GM12878 (cell line): ENCODE measurements around the gene CBARP.

Experiments
- CBX3 ChIP-seq: fragments of 200-600 bp; sonication (generic); IDR thresholded peaks from 2 replicates; pipeline ENCODE4 v1.6.1; 2016; ENCODE audit warnings: low read depth, borderline replicate concordance
- CHD2 ChIP-seq: IDR thresholded peaks from 2 replicates; pipeline ENCODE4 v1.6.1; 2011; ENCODE audit warnings: low read depth, low read length, improper control_type of control experiment, borderline replicate concordance
- EZH2 ChIP-seq: IDR thresholded peaks from 2 replicates; pipeline ENCODE4 v1.6.1; 2012; ENCODE audit warnings: low read depth, mild to moderate bottlenecking, control low read depth, inconsistent platforms, low read length, borderline replicate concordance; ENCODE audit not compliant: control insufficient read depth
- MXI1 ChIP-seq: fragments of 150-350 bp; IDR thresholded peaks from 2 replicates; pipeline ENCODE4 v1.6.1; 2011; ENCODE audit warnings: low read depth, mild to moderate bottlenecking, inconsistent platforms, low read length, improper control_type of control experiment
- NRF1 ChIP-seq: conservative IDR thresholded peaks from 2 replicates; pipeline ENCODE4 v1.6.1; 2011; ENCODE audit warnings: mild to moderate bottlenecking, low read depth, low read length, improper control_type of control experiment
- POLR2A ChIP-seq: IDR thresholded peaks from 2 replicates; pipeline ENCODE4 v1.6.1; 2011; ENCODE audit warnings: low read depth, mild to moderate bottlenecking, low read length
- SPI1 ChIP-seq: IDR thresholded peaks from 2 replicates; pipeline ENCODE4 v1.6.1; 2011; ENCODE audit warnings: low read depth, mild to moderate bottlenecking, low read length, moderate library complexity, borderline replicate concordance; ENCODE audit not compliant: insufficient read depth
- TAF1 ChIP-seq: IDR thresholded peaks from 2 replicates; pipeline ENCODE4 v1.6.1; 2011; ENCODE audit warnings: mild to moderate bottlenecking, low read depth, low read length, borderline replicate concordance
- TARDBP ChIP-seq: IDR thresholded peaks from 2 replicates; pipeline ENCODE4 v1.6.1; 2016; ENCODE audit warnings: borderline replicate concordance
- TCF7 ChIP-seq: IDR thresholded peaks from 2 replicates; pipeline ENCODE4 v1.6.1; 2014; ENCODE audit warnings: antibody characterized with exemption, borderline replicate concordance
- ZNF274 ChIP-seq: IDR thresholded peaks from one replicate; pipeline ENCODE4 v1.8.0; 2011; ENCODE audit not compliant: insufficient read length, insufficient read depth
- TF ChIP-seq, protein P1 (sequence below): IDR thresholded peaks from 2 replicates; pipeline ENCODE4 v1.6.1; 2011; ENCODE audit warnings: low read depth, low read length, improper control_type of control experiment, borderline replicate concordance
- TF ChIP-seq, protein P2 (sequence below), 3 experiments: IDR thresholded peaks in 2 of 3; conservative IDR thresholded peaks in 1 of 3; 2 replicates each; pipeline ENCODE4 v1.5.1; 2011; ENCODE audit warnings: low read depth in 3 of 3, low read length in 3 of 3, mild to moderate bottlenecking in 3 of 3, control low read depth in 2 of 3, moderate library complexity in 2 of 3, inconsistent platforms in 1 of 3, mixed read lengths in 1 of 3; ENCODE audit not compliant: control insufficient read depth in 2 of 3, insufficient read depth in 1 of 3; ENCODE audit errors: extremely low read depth in 1 of 3
- TF ChIP-seq, protein P3 (sequence below): IDR thresholded peaks from 2 replicates; pipeline ENCODE4 v1.6.1; 2012; ENCODE audit warnings: low read depth, low read length, improper control_type of control experiment

DNA sequence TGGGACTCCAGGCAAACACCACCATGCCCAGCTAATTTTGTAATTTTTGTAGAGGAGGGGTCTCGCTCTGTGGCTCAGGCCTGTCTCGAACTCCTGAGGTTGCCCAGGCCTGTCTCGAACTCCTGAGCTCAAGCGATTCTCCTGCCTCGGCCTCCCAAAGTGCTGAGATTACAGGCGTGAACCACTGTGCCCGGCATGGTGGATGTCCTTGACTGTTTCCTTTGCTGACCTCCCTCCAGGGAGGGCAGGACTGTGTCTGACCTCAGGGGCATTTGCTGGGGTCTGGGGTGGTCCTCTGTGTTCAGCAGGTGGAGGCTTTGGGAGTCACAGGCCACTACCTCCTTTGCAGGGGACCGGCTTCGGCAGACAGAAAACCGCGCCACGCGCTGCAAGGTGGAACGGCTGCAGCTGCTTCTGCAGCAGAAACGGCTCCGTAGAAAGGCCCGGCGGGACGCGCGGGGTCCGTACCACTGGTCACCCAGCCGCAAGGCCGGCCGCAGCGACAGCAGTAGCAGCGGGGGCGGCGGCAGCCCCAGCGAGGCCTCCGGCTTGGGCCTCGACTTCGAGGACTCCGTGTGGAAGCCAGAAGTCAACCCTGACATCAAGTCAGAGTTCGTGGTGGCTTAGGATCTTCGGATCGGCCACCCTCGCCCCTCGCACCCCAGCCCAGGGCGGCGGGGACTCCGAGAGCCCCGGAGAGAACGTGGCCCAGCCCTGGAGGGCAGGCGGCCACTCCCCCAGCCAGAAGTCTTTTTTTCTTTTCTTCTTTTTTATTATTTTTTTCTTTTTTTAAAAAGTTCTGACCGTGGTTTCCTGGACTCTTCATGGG is 19.1 kb upstream of the CBARP start:
- no peak for TF ChIP-seq TAF1
- no peak for TF ChIP-seq MXI1
- TF ChIP-seq POLR2A, result no peak
- no peak for TF ChIP-seq EZH2
- TF ChIP-seq SPI1, result no peak
- no peak for TF ChIP-seq NRF1
- TF ChIP-seq, protein P1, sequence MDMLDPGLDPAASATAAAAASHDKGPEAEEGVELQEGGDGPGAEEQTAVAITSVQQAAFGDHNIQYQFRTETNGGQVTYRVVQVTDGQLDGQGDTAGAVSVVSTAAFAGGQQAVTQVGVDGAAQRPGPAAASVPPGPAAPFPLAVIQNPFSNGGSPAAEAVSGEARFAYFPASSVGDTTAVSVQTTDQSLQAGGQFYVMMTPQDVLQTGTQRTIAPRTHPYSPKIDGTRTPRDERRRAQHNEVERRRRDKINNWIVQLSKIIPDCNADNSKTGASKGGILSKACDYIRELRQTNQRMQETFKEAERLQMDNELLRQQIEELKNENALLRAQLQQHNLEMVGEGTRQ, result no peak
- TF ChIP-seq CHD2, result no peak
- TF ChIP-seq, protein P2, sequence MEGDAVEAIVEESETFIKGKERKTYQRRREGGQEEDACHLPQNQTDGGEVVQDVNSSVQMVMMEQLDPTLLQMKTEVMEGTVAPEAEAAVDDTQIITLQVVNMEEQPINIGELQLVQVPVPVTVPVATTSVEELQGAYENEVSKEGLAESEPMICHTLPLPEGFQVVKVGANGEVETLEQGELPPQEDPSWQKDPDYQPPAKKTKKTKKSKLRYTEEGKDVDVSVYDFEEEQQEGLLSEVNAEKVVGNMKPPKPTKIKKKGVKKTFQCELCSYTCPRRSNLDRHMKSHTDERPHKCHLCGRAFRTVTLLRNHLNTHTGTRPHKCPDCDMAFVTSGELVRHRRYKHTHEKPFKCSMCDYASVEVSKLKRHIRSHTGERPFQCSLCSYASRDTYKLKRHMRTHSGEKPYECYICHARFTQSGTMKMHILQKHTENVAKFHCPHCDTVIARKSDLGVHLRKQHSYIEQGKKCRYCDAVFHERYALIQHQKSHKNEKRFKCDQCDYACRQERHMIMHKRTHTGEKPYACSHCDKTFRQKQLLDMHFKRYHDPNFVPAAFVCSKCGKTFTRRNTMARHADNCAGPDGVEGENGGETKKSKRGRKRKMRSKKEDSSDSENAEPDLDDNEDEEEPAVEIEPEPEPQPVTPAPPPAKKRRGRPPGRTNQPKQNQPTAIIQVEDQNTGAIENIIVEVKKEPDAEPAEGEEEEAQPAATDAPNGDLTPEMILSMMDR (IDR thresholded peaks at IDR 0.05 in 2 of 3, conservative IDR thresholded peaks at IDR 0.05 in 1 of 3; ENCODE audit: control insufficient read depth in 2 of 3, extremely low read depth in 1 of 3, insufficient read depth in 1 of 3, low read depth in 3 of 3, low read length in 3 of 3), result no peak
- no peak for TF ChIP-seq CBX3
- TF ChIP-seq, protein P3, sequence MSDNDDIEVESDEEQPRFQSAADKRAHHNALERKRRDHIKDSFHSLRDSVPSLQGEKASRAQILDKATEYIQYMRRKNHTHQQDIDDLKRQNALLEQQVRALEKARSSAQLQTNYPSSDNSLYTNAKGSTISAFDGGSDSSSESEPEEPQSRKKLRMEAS, result no peak
- TF ChIP-seq TCF7, result no peak
- TF ChIP-seq ZNF274, result no peak
- TF ChIP-seq TARDBP, result no peak
